NCI-H146 treated with DMSO at 0.1 percent for 48 hours (cell line): ENCODE data around the gene HMCN1.
"Not testable (repeated sequence)": the region's sequence is repeated elsewhere in the genome, so short reads cannot be mapped to it uniquely, and the experiment has no call there.

ENCODE experiments used
- DNase-seq: peaks from one replicate; lab custom pipeline; 2025; ENCODE audit not compliant: unreplicated experiment; lab: John Stamatoyannopoulos, UW

Gene HMCN1

GRCh38 chr1:186183970-186184628 lies 449.9 kb downstream of the HMCN1 start:
- no peak for DNase-seq

GRCh38 chr1:186186251-186186650 lies 452.1 kb downstream of the HMCN1 start:
- not testable (repeated sequence) for DNase-seq

DNA sequence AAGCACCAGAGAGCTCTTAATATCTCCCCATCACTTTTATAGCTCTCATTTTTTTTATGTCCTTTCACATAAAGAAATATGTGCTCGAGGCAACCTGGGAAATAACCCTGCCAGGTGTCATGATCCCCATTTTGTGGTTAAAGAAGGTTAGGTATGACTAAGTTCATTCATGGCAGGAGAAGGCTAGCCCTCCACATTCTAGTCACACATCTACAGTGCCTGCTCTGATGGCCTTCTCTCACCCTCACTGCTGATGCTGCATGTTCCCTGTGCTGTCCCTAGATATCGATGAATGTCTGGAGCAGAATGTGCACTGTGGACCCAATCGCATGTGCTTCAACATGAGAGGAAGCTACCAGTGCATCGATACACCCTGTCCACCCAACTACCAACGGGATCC lies 453.4 kb downstream of the HMCN1 start:
- no peak for DNase-seq

- DNase-seq, result no peak
Measured at GRCh38 chr1:186188004-186188539, 453.9 kb downstream of the HMCN1 start.

GRCh38 chr1:186188736-186189135 lies 454.5 kb downstream of the HMCN1 start:
- no peak for DNase-seq

DNA sequence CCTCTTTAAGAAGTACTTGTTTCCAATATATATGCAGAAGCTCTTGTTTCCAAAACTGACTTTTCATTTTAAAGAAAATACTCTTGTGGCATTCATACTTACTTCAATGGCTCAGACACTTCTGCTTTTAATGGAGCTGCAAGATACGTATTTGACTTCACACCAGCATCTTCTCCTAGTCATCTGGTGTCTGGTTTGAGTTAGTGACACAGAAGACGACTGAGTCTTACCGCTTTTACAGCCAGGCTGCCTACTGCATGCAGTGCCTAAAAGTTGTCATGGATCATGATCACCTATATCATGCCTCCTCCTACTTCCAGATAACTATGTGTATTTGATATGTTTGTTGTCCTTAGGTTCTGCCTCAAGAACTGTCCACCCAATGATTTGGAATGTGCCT lies 455.0 kb downstream of the HMCN1 start:
- DNase-seq, result no peak

DNA sequence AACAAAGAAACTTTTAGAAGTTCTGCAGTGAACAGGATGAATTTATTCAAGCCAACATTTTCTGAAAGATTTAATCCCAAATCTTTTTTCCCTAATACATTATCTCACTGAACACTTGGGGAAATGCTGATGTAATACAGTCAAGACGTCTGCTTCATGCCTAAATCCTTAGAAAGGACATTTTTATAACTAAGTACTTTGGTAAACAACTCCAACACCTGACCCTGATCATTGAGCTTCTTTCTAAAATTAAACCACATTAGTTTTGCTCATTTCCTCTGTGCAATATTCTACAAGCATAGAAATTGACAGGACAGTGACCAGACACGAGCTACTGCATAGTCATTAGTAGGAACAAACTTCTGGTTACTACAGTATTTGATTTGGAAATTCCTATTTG lies 457.3 kb downstream of the HMCN1 start:
- no peak for DNase-seq

DNA sequence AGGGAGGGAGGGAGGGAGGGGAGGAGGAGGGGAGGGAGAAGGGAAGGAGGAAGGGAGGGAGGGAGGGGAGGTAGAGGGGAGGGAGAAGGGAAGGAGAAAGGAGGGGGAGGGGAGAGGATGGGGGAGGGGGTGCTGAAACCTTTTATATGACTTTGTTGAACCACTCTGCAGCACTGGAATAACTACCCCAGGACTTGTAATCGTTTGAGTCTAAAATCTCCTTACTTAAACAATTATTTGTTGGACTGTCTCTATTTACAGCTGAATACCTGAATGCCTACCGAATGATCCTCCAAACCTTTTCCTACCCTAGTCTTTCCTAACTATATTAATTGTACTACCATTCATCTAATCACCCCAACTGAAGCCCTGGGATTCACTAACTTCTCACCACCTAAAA lies 459.0 kb downstream of the HMCN1 start:
- DNase-seq, result no peak

DNA sequence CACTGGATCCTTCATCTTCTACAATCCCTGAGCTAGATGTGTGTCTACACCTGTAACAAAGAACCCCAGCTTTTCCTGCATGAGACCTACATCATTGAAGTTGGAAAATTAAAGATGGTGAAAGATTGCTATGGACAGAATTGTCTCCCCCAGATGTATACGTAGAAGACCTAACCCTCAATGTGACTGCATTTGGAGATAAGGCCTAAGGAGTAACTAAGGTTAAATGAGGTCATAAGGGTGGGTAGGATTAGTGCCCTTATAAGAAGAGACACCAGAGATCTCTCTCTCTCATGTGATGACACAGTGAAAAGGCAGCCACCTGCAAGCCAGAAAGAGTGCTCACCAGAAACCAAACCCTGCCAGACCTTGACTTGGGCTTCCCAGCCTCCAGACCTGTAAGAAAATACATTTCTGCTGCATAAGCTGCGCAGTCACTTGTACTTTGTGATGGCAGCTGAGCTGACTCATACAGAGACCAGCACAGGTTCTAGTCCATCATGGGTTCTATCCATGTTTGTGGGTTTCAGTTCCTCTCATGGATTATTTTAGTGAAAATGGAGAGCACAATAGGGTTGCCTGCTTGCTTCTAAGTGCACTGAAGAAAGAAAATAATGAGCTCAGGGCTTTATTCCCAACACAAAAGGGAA lies 460.0 kb downstream of the HMCN1 start:
- DNase-seq, result no peak

- no peak for DNase-seq
Measured at GRCh38 chr1:186195377-186195931, 461.3 kb downstream of the HMCN1 start.

GRCh38 chr1:186202271-186202764 lies 468.1 kb downstream of the HMCN1 start:
- DNase-seq, result no peak

DNA sequence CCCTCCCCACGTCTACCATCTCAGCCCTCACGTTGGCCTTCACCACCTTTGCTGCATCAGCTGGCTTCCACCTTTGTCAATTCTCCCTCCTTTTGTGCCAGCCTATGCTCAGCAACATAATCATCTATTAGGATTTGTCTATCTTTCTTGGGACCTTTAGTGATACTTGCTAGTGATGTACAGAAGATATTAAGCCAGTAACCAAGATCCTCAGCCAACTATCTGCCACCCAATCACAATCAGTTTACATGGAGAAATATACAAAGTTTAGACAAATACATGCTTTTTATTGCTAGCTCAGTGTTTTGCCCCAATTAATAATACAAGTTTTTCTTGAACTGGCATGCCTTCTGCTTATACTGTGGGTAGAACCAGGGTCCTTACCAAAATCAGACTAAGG lies 468.6 kb downstream of the HMCN1 start:
- no peak for DNase-seq

DNA sequence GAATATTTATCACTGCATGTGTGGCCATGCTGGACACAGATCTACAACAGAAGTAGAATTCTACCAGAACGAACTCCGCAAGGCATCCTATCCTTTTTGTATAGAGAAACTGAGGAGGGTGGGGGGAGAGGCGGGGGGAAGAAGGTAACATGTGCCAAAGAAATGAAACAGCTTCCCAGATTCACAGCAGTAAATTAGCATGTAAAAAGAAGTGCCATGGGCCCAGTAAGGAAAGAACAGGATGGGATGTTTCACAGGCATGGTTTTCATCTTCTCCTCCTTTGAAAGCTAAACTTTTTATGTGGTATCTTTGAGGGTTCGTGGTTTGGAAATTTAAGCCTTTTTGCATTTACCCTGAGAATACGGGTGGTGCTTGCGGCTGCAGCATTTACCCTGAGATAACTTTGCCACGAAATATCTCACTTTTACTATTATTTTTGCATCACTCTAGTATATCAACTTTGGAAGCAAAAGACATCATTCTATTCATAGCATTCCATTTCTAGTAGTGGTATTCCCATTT lies 471.9 kb downstream of the HMCN1 start:
- no peak for DNase-seq

- DNase-seq, result no peak
Measured at GRCh38 chr1:186207391-186208085, 473.3 kb downstream of the HMCN1 start.

DNA sequence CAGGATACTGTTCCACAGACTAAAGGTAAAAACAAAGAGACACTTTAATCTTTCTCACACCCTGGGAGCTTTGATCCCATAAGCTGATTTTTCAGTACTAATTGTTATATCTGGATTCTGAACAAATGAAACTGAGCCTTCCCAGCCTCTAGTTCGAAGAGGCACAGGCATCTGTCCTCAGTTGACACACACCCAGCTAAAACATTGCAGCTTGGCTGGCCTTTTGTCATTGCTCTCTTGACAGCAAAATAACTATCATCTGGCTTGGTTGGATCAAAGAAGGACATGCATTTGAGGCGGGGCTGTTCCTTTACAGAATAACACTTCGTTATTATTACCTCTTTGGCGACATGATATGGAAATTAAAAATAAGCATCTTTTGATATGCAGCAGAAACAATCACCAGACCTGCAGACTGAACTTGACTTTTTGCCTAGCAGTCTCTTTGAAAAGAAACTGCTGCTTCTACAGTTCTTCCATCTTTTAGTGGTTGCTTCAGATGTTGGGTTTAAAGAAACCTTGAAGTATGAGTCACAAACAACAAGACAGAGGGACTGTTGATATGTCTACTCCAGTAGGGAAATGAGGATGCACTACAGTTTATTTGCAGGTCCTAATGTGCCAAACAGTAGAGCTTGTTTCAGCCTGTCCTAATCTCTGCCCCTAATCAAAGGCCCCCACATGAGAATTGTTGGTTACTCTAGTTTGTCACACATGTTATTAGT lies 474.4 kb downstream of the HMCN1 start:
- DNase-seq, result no peak

- DNase-seq, result no peak
Measured at GRCh38 chr1:186210258-186210657, 476.1 kb downstream of the HMCN1 start.

DNA sequence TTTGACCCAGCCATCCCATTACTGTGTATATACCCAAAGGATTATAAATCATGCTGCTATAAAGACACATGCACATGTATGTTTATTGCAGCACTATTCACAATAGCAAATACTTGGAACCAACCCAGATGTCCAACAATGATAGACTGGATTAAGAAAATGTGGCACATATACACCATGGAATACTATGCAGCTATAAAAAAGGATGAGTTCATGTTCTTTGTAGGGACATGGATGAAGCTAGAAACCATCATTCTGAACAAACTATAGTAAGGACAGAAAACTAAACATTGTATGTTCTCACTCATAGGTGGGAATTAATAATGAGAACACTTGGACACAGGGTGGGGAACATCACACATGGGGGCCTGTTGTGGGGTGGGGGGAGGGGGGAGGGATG lies 477.4 kb downstream of the HMCN1 start:
- DNase-seq, result not testable (repeated sequence)

DNA sequence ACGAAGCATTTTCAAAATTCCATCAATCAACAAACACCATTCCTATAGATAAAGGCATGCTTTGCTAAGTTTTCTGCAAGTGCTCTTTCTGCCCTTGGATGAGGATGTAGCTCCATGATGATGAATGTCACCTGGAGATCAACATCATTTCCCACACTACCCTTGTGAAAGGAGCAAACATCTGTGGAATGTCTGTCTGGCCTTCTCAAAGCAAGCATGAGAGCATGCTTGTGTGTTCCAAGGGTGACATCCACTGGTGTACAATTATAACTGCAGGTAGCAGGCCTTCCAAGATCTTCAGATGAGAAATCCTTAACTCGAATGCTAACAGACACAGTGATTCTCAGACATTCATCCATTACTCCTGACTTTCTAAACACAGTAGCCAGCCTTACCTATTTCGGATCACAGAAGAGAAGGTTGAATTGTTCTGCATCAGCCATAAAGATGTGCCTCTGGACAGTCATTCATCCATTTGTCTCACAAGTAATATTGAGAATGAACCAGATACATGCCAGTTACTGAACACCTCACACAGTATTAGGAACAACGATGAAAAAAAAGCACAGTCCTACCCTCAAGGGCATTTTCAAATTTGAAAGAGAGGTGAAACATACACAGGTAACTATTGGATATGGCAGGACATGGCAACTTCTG lies 478.5 kb downstream of the HMCN1 start:
- DNase-seq, result peak; percentile 6

DNA sequence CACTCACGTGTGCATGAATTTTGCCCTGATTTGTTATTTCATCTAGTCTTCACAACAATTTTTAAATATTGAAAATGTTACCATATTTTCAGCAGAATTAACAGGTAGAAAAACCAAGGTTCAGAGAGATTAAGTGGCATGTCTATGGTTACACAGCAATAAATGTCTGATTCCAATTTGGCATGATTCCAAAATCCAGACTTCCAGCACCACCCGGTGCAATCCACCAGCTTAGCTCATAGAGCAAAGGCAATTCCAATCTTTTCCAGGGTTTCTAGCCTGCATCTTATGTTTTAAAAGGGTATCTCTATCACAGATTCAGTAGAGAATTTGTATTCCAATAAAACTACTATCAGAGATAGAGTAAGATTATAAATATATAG lies 479.0 kb downstream of the HMCN1 start:
- DNase-seq, result no peak

DNA sequence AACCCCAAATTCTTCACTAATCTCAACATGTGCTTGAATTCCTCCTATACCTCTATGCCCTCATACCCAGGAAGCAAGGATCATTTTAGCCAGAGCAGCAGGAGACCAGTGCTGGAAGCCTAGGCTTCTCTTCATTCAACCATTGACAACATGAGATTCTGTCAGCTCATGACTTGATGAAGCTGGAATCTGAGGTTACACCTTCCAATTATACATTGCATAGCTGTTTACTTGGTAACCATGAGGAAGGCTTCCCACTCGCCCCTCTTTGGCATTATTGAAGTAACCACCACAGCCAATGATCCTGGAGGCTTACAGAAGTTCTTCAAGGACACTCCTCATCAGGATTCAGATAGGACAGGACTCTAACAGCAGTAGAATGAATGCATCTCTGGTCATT lies 480.6 kb downstream of the HMCN1 start:
- no peak for DNase-seq
